K562 (cell line): Measurements from ENCODE around the gene TK1. TPM values are rescaled to one million over a fixed set of nuclear protein-coding genes. Genes with fewer than 3 reads are reported as not detected.

Experiments used
- ARID2 ChIP-seq: fragments of 450-650 bp; IDR thresholded peaks from 2 replicates; pipeline ENCODE4 v1.6.1; 2017; ENCODE audit warnings: antibody characterized with exemption, mild to moderate bottlenecking
- CREB5 ChIP-seq: fragments of 250-450 bp; sonication (Bioruptor Pico); IDR thresholded peaks from 2 replicates; pipeline ENCODE4 v1.5.0; 2020; ENCODE audit warnings: mild to moderate bottlenecking
- EGR1 ChIP-seq: fragments of 450-650 bp; conservative IDR thresholded peaks from 2 replicates; pipeline ENCODE4 v1.6.1; 2017; ENCODE audit warnings: mild to moderate bottlenecking
- HNRNPH1 ChIP-seq: fragments of 200-400 bp; formaldehyde crosslinking; optimal IDR thresholded peaks from 2 replicates; pipeline ENCODE3; 2017; ENCODE audit warnings: low read depth, mild to moderate bottlenecking, low read length, moderate library complexity
- HNRNPLL ChIP-seq: fragments of 200-400 bp; formaldehyde crosslinking; IDR thresholded peaks from 2 replicates; pipeline ENCODE4 v1.6.1; 2017; ENCODE audit warnings: low read length, low read depth, mild to moderate bottlenecking; ENCODE audit not compliant: poor library complexity, severe bottlenecking
- ILK ChIP-seq: fragments of 450-650 bp; IDR thresholded peaks from 2 replicates; pipeline ENCODE4 v1.6.1; 2016; ENCODE audit warnings: missing genetic modification characterization, low read depth, mild to moderate bottlenecking, missing compliant biosample characterization, moderate library complexity, borderline replicate concordance
- MED1 ChIP-seq: sonication (generic); formaldehyde crosslinking; IDR thresholded peaks from 2 replicates; pipeline ENCODE4 v1.8.1; 2023; ENCODE audit warnings: missing genetic modification reagents, borderline replicate concordance
- PHB ChIP-seq: fragments of 250-450 bp; sonication (Bioruptor Pico); IDR thresholded peaks from 2 replicates; pipeline ENCODE4 v1.5.0; 2021
- RERE ChIP-seq: sonication (generic); formaldehyde crosslinking; IDR thresholded peaks from 2 replicates; pipeline ENCODE4 v1.8.0; 2023; ENCODE audit warnings: missing genetic modification reagents, mild to moderate bottlenecking, borderline replicate concordance
- RFX7 ChIP-seq: fragments of 250-450 bp; sonication (Bioruptor Pico); IDR thresholded peaks from 2 replicates; pipeline ENCODE4 v1.5.1; 2021; ENCODE audit warnings: mild to moderate bottlenecking
- TOE1 ChIP-seq, 2 experiments: fragments of 450-650 bp in 1 of 2; sonication (generic) in 1 of 2; formaldehyde crosslinking in 1 of 2; IDR thresholded peaks; 2 replicates each; pipeline versions ENCODE4 v1.7.1 to v1.8.0; 2016 to 2022; ENCODE audit warnings: borderline replicate concordance in 2 of 2, mild to moderate bottlenecking in 2 of 2, antibody characterized with exemption in 1 of 2, inconsistent platforms in 1 of 2, low read depth in 1 of 2, missing genetic modification reagents in 1 of 2, moderate library complexity in 1 of 2
- ZBTB8A ChIP-seq: fragments of 450-650 bp; IDR thresholded peaks from 2 replicates; pipeline ENCODE4 v1.6.1; 2018; ENCODE audit warnings: mild to moderate bottlenecking, moderate library complexity; ENCODE audit not compliant: partially characterized antibody
- ZNF518B ChIP-seq: fragments of 250-450 bp; sonication (Bioruptor Pico); IDR thresholded peaks from 2 replicates; pipeline ENCODE4 v1.5.0; 2021; ENCODE audit warnings: mild to moderate bottlenecking, moderate library complexity
- polyA plus RNA-seq, 8 experiments: library from polyadenylated mRNA; depleted of rRNA in 4 of 8; stranded (reverse) in 5 of 8; unstranded in 3 of 8; fragments of >200 nt; fragmentation: Nextera tagmentation in 2 of 8; fragmentation: Illumina TruSeq in 1 of 8; extraction: Ambion mirVana in 2 of 8; extraction: Trizol in 1 of 8; gene quantifications; 2 replicates each; pipeline versions ENCODE4 v1.2.1 to v1.2.3, GENCODE V29; 2011 to 2014; ENCODE audit warnings: inconsistent platforms in 1 of 8, missing spikeins in 1 of 8
- total RNA-seq, 7 experiments: library from RNA; depleted of rRNA in 6 of 7; stranded (reverse); fragments of >200 nt in 6 of 7; fragmentation: Illumina TruSeq in 2 of 7; extraction: Trizol in 2 of 7; gene quantifications; 2 replicates each; pipeline versions ENCODE4 v1.2.1 to v1.2.3, GENCODE V29; 2011 to 2021; ENCODE audit warnings: low replicate concordance in 1 of 7

TK1 gene
- total and polyA plus RNA-seq, 9 of the 15 experiments (the other 6 are each of a cell fraction or from before 2014, with no cell fraction given) = 8.4 to 280 (median 103) TPM

- TF ChIP-seq ZNF518B (CRISPR knock-in tag) (no peak), ZBTB8A (no peak), PHB (CRISPR knock-in tag) (no peak), RERE (CRISPR knock-in tag) (no peak; the same call in 1 of the 2 replicates), HNRNPH1 (no peak), TOE1 (IDR thresholded peaks at IDR 0.05; ENCODE audit: borderline replicate concordance) (peak; percentile 56; the same call in 1 of the 2 replicates), TOE1 (CRISPR knock-in tag; IDR thresholded peaks at IDR 0.05; ENCODE audit: borderline replicate concordance, low read depth) (peak; percentile 84; the same call in 1 of the 2 replicates), ILK (tag) (no peak), HNRNPLL (peak; percentile 43), ARID2 (no peak), EGR1 (peak; percentile 81), MED1 (no peak), CREB5 (no peak), RFX7 (CRISPR knock-in tag) (no peak)
Observed at GRCh38 chr17:78186692-78187595, at the start of gene TK1, which contains the start of gene AFMID (continued).
